GM12865 (cell line): ENCODE data around the gene VARS2.
"Not testable (repeated sequence)": the region's sequence is repeated elsewhere in the genome, so short reads cannot be mapped to it uniquely, and the experiment has no call there.

Experiments used
- DNase-seq: peaks from one replicate; pipeline ENCODE4 v3.0.0; 2010; ENCODE audit warnings: low read depth
- H3K4me3 ChIP-seq: 2 replicates; pipeline ENCODE4 v1.5.1; 2011; ENCODE audit warnings: mild to moderate bottlenecking, low read depth, low read length, control low read depth
- CTCF ChIP-seq: IDR thresholded peaks from 2 replicates; pipeline ENCODE4 v1.5.1; 2011; ENCODE audit warnings: low read length, control low read depth, low read depth, inconsistent platforms; ENCODE audit not compliant: insufficient read depth; ENCODE audit errors: missing control alignments

Gene VARS2

GRCh38 chr6:30914076-30914853 is at the start of gene VARS2:
Gene VARS2, plus strand, starts transcription at chr6:30914238. Its CDS starts 599 bp downstream, at chr6:30914837.
- TF ChIP-seq CTCF = peak; percentile 18
- DNase-seq = peak; percentile 94

GRCh38 chr6:30864325-30864724 is 49.7 kb upstream of the VARS2 start:
- DNase-seq = no peak

More at GRCh38 chr6:30914076-30914853, at the start of gene VARS2:
- H3K4me3 ChIP-seq = peak within 1 kb of the TSS; percentile 91

GRCh38 chr6:30869241-30869749 is 44.7 kb upstream of the VARS2 start:
- not testable (repeated sequence) for DNase-seq, H3K4me3 ChIP-seq

More at GRCh38 chr6:30864325-30864724, 49.7 kb upstream of the VARS2 start:
- H3K4me3 ChIP-seq = no peak overlapping the region
- TF ChIP-seq CTCF = no peak

- no peak for DNase-seq
- H3K4me3 ChIP-seq = no peak overlapping the region
- TF ChIP-seq CTCF = no peak
Observed at GRCh38 chr6:30870546-30870945, 43.5 kb upstream of the VARS2 start.

- TF ChIP-seq CTCF = no peak
- DNase-seq = no peak
- H3K4me3 ChIP-seq = no peak overlapping the region
Observed at GRCh38 chr6:30871592-30872183, 42.4 kb upstream of the VARS2 start.

- TF ChIP-seq CTCF = no peak
Observed at GRCh38 chr6:30873137-30873640, 40.8 kb upstream of the VARS2 start.

GRCh38 chr6:30873795-30874194 is 40.2 kb upstream of the VARS2 start:
- not testable (repeated sequence) for DNase-seq, H3K4me3 ChIP-seq

More at GRCh38 chr6:30873137-30873640, 40.8 kb upstream of the VARS2 start:
- H3K4me3 ChIP-seq = no peak overlapping the region
- DNase-seq = no peak
